HG03103 (cell line): Measurements from ENCODE around the gene C1orf210.

Source experiments
- ATAC-seq: cut with Tn5 transposase; IDR thresholded peaks from one replicate; pipeline ENCODE4 v1.9.1; 2021; ENCODE audit warnings: low read depth; ENCODE audit not compliant: unreplicated experiment

C1orf210 gene

GRCh38 chr1:43253876-43254275, 31.5 kb downstream of the C1orf210 start:
- no peak for ATAC-seq

- ATAC-seq: no peak
Observed at GRCh38 chr1:43253173-43253572, 32.2 kb downstream of the C1orf210 start.

GRCh38 chr1:43252225-43252624, 33.2 kb downstream of the C1orf210 start:
- no peak for ATAC-seq

- no peak for ATAC-seq
Observed at GRCh38 chr1:43251024-43251423, 34.4 kb downstream of the C1orf210 start.

- ATAC-seq: no peak
Observed at GRCh38 chr1:43250351-43250761, 35.0 kb downstream of the C1orf210 start.

GRCh38 chr1:43247256-43247921, 38.0 kb downstream of the C1orf210 start:
- ATAC-seq: no peak

GRCh38 chr1:43246466-43247213, 38.7 kb downstream of the C1orf210 start:
- no peak for ATAC-seq

- no peak for ATAC-seq
Observed at GRCh38 chr1:43243299-43243698, 42.1 kb downstream of the C1orf210 start.

- no peak for ATAC-seq
Observed at GRCh38 chr1:43241413-43241836, 44.0 kb downstream of the C1orf210 start.

GRCh38 chr1:43239484-43239883, 45.9 kb downstream of the C1orf210 start:
- ATAC-seq: peak; percentile 75

GRCh38 chr1:43238991-43239469, 46.4 kb downstream of the C1orf210 start:
- no peak for ATAC-seq

- ATAC-seq: no peak
Observed at GRCh38 chr1:43238085-43238484, 47.3 kb downstream of the C1orf210 start.

- ATAC-seq: no peak
Observed at GRCh38 chr1:43237121-43237520, 48.3 kb downstream of the C1orf210 start.

GRCh38 chr1:43235451-43236121, 49.8 kb downstream of the C1orf210 start:
- no peak for ATAC-seq

GRCh38 chr1:43235040-43235439, 50.3 kb downstream of the C1orf210 start:
- no peak for ATAC-seq

- no peak for ATAC-seq
Observed at GRCh38 chr1:43234267-43234666, 51.1 kb downstream of the C1orf210 start.

GRCh38 chr1:43233631-43234030, 51.8 kb downstream of the C1orf210 start:
- no peak for ATAC-seq

GRCh38 chr1:43232482-43232881, 52.9 kb downstream of the C1orf210 start:
- no peak for ATAC-seq

GRCh38 chr1:43232074-43232473, 53.3 kb downstream of the C1orf210 start:
- ATAC-seq: no peak
